ENCODE results near the gene MAFB. TPM values are rescaled to one million over a fixed set of nuclear protein-coding genes. Genes with fewer than 3 reads are reported as not detected.

Gene MAFB
- total RNA-seq, 1 experiment from 2014 or later = 0.22 TPM

GRCh38 chr20:40681165-40681564, 7.9 kb downstream of the MAFB start:
- no TSS peak for BruUV-seq (replicated peaks)
- ATAC-seq (no peak), DNase-seq (ENCODE audit: low read depth, low spot score) (no peak)
- H3K36me3 ChIP-seq (ENCODE audit: control insufficient read depth in 1 of 2, insufficient read depth in 2 of 2, low read length in 2 of 2) = no peaks in the 10 kb centered on the region
- H3K4me3 ChIP-seq (replicated peaks in 1 of 2; ENCODE audit: low read depth in 1 of 2, low read length in 2 of 2) = no peak overlapping the region
- no peak for TF ChIP-seq EZH2 (IDR thresholded peaks at IDR 0.05)
- no peak for TF ChIP-seq CTCF (IDR thresholded peaks at IDR 0.05 in 2 of 3, conservative IDR thresholded peaks at IDR 0.05 in 1 of 3; ENCODE audit: borderline replicate concordance in 1 of 3, insufficient read depth in 1 of 3, low read depth in 2 of 3, low read length in 2 of 3)
- no peak for TF ChIP-seq CEBPB (IDR thresholded peaks at IDR 0.05; ENCODE audit: low read depth)
- no peak for TF ChIP-seq ZFX (IDR thresholded peaks at IDR 0.05)
- TF ChIP-seq EZH2phosphoT487 (IDR thresholded peaks at IDR 0.05; ENCODE audit: borderline replicate concordance) = no peak
- TF ChIP-seq POLR2A (IDR thresholded peaks at IDR 0.05; ENCODE audit: borderline replicate concordance, extremely low read depth, insufficient read depth, insufficient read length) = no peak
- no peak for TF ChIP-seq SP1 (IDR thresholded peaks at IDR 0.05; ENCODE audit: low read depth)
- TF ChIP-seq, protein P1, sequence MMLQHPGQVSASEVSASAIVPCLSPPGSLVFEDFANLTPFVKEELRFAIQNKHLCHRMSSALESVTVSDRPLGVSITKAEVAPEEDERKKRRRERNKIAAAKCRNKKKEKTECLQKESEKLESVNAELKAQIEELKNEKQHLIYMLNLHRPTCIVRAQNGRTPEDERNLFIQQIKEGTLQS (IDR thresholded peaks at IDR 0.05) = no peak
- no peak for TF ChIP-seq SRF (IDR thresholded peaks at IDR 0.05; ENCODE audit: low read depth)
- no peak for TF ChIP-seq FOSL1 (IDR thresholded peaks at IDR 0.05; ENCODE audit: low read depth)
- TF ChIP-seq JUND (IDR thresholded peaks at IDR 0.05) = no peak
- no peak for TF ChIP-seq RAD21 (IDR thresholded peaks at IDR 0.05; ENCODE audit: low read depth)
- no peak for TF ChIP-seq SIN3A (IDR thresholded peaks at IDR 0.05; ENCODE audit: low read depth)
- no peak for TF ChIP-seq ZBTB33 (IDR thresholded peaks at IDR 0.05; ENCODE audit: extremely low read depth, insufficient replicate concordance, low read length)
- no peak for TF ChIP-seq EGR1 (IDR thresholded peaks at IDR 0.05; ENCODE audit: low read depth)
- TF ChIP-seq, protein P2, sequence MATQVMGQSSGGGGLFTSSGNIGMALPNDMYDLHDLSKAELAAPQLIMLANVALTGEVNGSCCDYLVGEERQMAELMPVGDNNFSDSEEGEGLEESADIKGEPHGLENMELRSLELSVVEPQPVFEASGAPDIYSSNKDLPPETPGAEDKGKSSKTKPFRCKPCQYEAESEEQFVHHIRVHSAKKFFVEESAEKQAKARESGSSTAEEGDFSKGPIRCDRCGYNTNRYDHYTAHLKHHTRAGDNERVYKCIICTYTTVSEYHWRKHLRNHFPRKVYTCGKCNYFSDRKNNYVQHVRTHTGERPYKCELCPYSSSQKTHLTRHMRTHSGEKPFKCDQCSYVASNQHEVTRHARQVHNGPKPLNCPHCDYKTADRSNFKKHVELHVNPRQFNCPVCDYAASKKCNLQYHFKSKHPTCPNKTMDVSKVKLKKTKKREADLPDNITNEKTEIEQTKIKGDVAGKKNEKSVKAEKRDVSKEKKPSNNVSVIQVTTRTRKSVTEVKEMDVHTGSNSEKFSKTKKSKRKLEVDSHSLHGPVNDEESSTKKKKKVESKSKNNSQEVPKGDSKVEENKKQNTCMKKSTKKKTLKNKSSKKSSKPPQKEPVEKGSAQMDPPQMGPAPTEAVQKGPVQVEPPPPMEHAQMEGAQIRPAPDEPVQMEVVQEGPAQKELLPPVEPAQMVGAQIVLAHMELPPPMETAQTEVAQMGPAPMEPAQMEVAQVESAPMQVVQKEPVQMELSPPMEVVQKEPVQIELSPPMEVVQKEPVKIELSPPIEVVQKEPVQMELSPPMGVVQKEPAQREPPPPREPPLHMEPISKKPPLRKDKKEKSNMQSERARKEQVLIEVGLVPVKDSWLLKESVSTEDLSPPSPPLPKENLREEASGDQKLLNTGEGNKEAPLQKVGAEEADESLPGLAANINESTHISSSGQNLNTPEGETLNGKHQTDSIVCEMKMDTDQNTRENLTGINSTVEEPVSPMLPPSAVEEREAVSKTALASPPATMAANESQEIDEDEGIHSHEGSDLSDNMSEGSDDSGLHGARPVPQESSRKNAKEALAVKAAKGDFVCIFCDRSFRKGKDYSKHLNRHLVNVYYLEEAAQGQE (IDR thresholded peaks at IDR 0.05; ENCODE audit: low read depth) = no peak
- intact Hi-C loops (cut with micrococcal nuclease) = no loop called here
- H3K27me3 ChIP-seq (ENCODE audit: insufficient read depth, low read length) = peaks cover 72% of the 10 kb centered on the region
- H3K79me2 ChIP-seq (ENCODE audit: insufficient read depth, low read length) = no peaks in the 10 kb centered on the region
- ChIA-PET POLR2A (no interaction called here), RAD21 (ENCODE audit: low non-redundant PET in 1 of 2, low total read pairs in 2 of 2, uncharacterized antibody in 2 of 2, unreplicated experiment in 2 of 2) (no interaction called here), CTCF (interaction anchor here (1.1 kb wide), 1 partner anchor 9 kb away, joined by 4 read pairs; no protein-coding TSS in a partner anchor)
- no peak overlapping the region for H3K4me2 ChIP-seq (ENCODE audit: low read length)
- H3K4me1 ChIP-seq (ENCODE audit: control insufficient read depth in 1 of 2, insufficient read depth in 2 of 2, low read length in 2 of 2) = no peaks in the 10 kb centered on the region
- no peak overlapping the region for H2AFZ ChIP-seq (ENCODE audit: low read depth, low read length, poor library complexity, severe bottlenecking)
- no peaks in the 10 kb centered on the region for H4K20me1 ChIP-seq (ENCODE audit: insufficient read depth)
- H3K9me2 ChIP-seq (ENCODE audit: insufficient read depth) = no peaks in the 10 kb centered on the region
- no peak overlapping the region for H3K27ac ChIP-seq (ENCODE audit: low read depth, low read length)
- no peak overlapping the region for H3K9ac ChIP-seq (ENCODE audit: low read length)
- H3K9me3 ChIP-seq (ENCODE audit: control insufficient read depth in 1 of 2, insufficient read depth in 1 of 2, low read depth in 1 of 2, low read length in 2 of 2) = no peaks in the 10 kb centered on the region
